Keratinocyte (primary cell): ENCODE data around the gene PIGC. TPM values are rescaled to one million over a fixed set of nuclear protein-coding genes. Genes with fewer than 3 reads are reported as not detected.

ENCODE experiments used
- DNase-seq: peaks from one replicate; pipeline ENCODE4 v3.0.0-alpha.2; 2011; ENCODE audit warnings: low read depth, missing footprints, low spot score
- FAIRE-seq: peaks from 2 replicates; lab custom pipeline; 2011; peaks lifted over from hg19 to GRCh38; lab: Jason Lieb, UNC
- H2AFZ ChIP-seq: 2 replicates; pipeline ENCODE4 v1.6.0; 2012; ENCODE audit warnings: low read length, control low read depth, inconsistent platforms; ENCODE audit not compliant: control insufficient read depth
- H3K27ac ChIP-seq: 2 replicates; pipeline ENCODE4 v1.5.1; 2011; ENCODE audit warnings: low read length; ENCODE audit not compliant: control insufficient read depth, insufficient read depth
- H3K27me3 ChIP-seq: 3 replicates; pipeline ENCODE4 v1.6.0; 2011; ENCODE audit warnings: low read length; ENCODE audit not compliant: control insufficient read depth, insufficient read depth; ENCODE audit errors: extremely low read depth
- H3K36me3 ChIP-seq, 2 experiments: 2 replicates in 1 of 2; 3 replicates in 1 of 2; pipeline ENCODE4 v1.5.1; 2011; ENCODE audit warnings: low read length in 2 of 2, mild to moderate bottlenecking in 1 of 2; ENCODE audit not compliant: control insufficient read depth in 2 of 2, insufficient read depth in 2 of 2; ENCODE audit errors: extremely low read depth in 1 of 2
- H3K4me1 ChIP-seq: 3 replicates; pipeline ENCODE4 v1.5.1; 2011; ENCODE audit warnings: low read length; ENCODE audit not compliant: control insufficient read depth, insufficient read depth; ENCODE audit errors: extremely low read depth
- H3K4me2 ChIP-seq: 3 replicates; pipeline ENCODE4 v1.6.0; 2011; ENCODE audit warnings: low read depth, low read length; ENCODE audit not compliant: control insufficient read depth, insufficient read depth; ENCODE audit errors: extremely low read depth
- H3K4me3 ChIP-seq, 3 experiments: fragments of 200-600 bp in 1 of 3; sonication (generic) in 1 of 3; 2 replicates in 2 of 3; 3 replicates in 1 of 3; pipeline ENCODE4 v1.5.1; 2011 to 2016; ENCODE audit warnings: low read length in 3 of 3, mild to moderate bottlenecking in 3 of 3, control low read depth in 2 of 3, inconsistent platforms in 1 of 3, low read depth in 1 of 3, mixed read lengths in 1 of 3, mixed run types in 1 of 3, moderate library complexity in 1 of 3; ENCODE audit not compliant: control insufficient read depth in 2 of 3, insufficient read depth in 2 of 3; ENCODE audit errors: extremely low read depth in 1 of 3
- H3K79me2 ChIP-seq: 2 replicates; pipeline ENCODE4 v1.6.0; 2012; ENCODE audit warnings: low read length; ENCODE audit not compliant: control insufficient read depth, insufficient read depth
- H3K9ac ChIP-seq: 3 replicates; pipeline ENCODE4 v1.6.0; 2011; ENCODE audit warnings: low read length; ENCODE audit not compliant: control insufficient read depth, insufficient read depth; ENCODE audit errors: extremely low read depth
- H3K9me1 ChIP-seq: 3 replicates; pipeline ENCODE4 v1.6.0; 2011; ENCODE audit warnings: low read length; ENCODE audit not compliant: control insufficient read depth, insufficient read depth; ENCODE audit errors: extremely low read depth
- H3K9me3 ChIP-seq: 2 replicates; pipeline ENCODE4 v1.5.1; 2012; ENCODE audit warnings: low read depth, low read length; ENCODE audit not compliant: control insufficient read depth
- H4K20me1 ChIP-seq: 3 replicates; pipeline ENCODE4 v1.6.0; 2011; ENCODE audit warnings: low read length; ENCODE audit not compliant: control insufficient read depth, insufficient read depth; ENCODE audit errors: extremely low read depth
- CTCF ChIP-seq, 3 experiments: IDR thresholded peaks in 1 of 3; conservative IDR thresholded peaks in 1 of 3; optimal IDR thresholded peaks in 1 of 3; 2 replicates in 2 of 3; 3 replicates in 1 of 3; pipeline versions ENCODE3 to v1.5.1; 2011; ENCODE audit warnings: low read length in 3 of 3, mild to moderate bottlenecking in 3 of 3, moderate library complexity in 2 of 3, control low read depth in 1 of 3, inconsistent platforms in 1 of 3; ENCODE audit not compliant: insufficient read depth in 2 of 3; ENCODE audit errors: extremely low read depth in 1 of 3
- EZH2 ChIP-seq: IDR thresholded peaks from one replicate; pipeline ENCODE4 v1.6.1; 2012; ENCODE audit warnings: inconsistent platforms, mild to moderate bottlenecking, low read length, moderate library complexity
- dilution Hi-C: fragments of 300-500 bp; cut with MboI; formaldehyde crosslinking; loops from one replicate; pipeline ENCODE4 v1.7.0; 2020; ENCODE audit warnings: low sequenced_read_pairs; ENCODE audit not compliant: extremely low pct_ligation_motif_present
- polyA plus RNA-seq, 5 experiments: library from polyadenylated mRNA; depleted of rRNA in 3 of 5; stranded (reverse) in 3 of 5; stranded (forward) in 1 of 5; unstranded in 1 of 5; fragments of >200 nt; gene quantifications; 1 replicate in 1 of 5; 2 replicates in 3 of 5; 3 replicates in 1 of 5; pipeline versions ENCODE4 v1.2.1 to v1.2.3, GENCODE V29; 2011 to 2012; ENCODE audit warnings: missing spikeins in 2 of 5, low read depth in 1 of 5, low replicate concordance in 1 of 5

Gene PIGC
- polyA plus RNA-seq, 1 donor (not counting 4 experiments of a cell fraction or from before 2014, with no cell fraction given) = 21.6 TPM

- Histone ChIP-seq H3K36me3 (no peaks in the 10 kb centered on the region), H3K9me1 (no peaks in the 10 kb centered on the region), H3K4me2 (no peak overlapping the region), H4K20me1 (no peaks in the 10 kb centered on the region), H3K9ac (no peak overlapping the region), H3K27me3 (no peaks in the 10 kb centered on the region), H3K4me3 (no peak overlapping the region), H2AFZ (no peak overlapping the region), H3K4me1 (peaks cover 10% of the 10 kb centered on the region), H3K9me3 (no peaks in the 10 kb centered on the region), H3K79me2 (no peaks in the 10 kb centered on the region), H3K27ac (no peak overlapping the region)
- dilution Hi-C loops = no loop called here
- DNase-seq = no peak
- FAIRE-seq = no peak
- TF ChIP-seq EZH2 (no peak), CTCF (optimal IDR thresholded peaks at IDR 0.05 in 1 of 3, IDR thresholded peaks at IDR 0.05 in 1 of 3, conservative IDR thresholded peaks at IDR 0.05 in 1 of 3; ENCODE audit: extremely low read depth in 1 of 3, insufficient read depth in 2 of 3, low read length in 3 of 3) (no peak)
Observed at GRCh38 chr1:172455451-172455850, 11.6 kb upstream of the PIGC start.

- Histone ChIP-seq H3K27me3 (no peaks in the 10 kb centered on the region), H3K9me3 (no peaks in the 10 kb centered on the region), H3K9ac (no peak overlapping the region), H3K4me1 (peaks cover 24% of the 10 kb centered on the region), H3K4me2 (no peak overlapping the region), H3K27ac (no peak overlapping the region), H3K4me3 (no peak overlapping the region), H4K20me1 (no peaks in the 10 kb centered on the region), H2AFZ (no peak overlapping the region), H3K79me2 (no peaks in the 10 kb centered on the region), H3K9me1 (no peaks in the 10 kb centered on the region), H3K36me3 (no peaks in the 10 kb centered on the region)
- no peak for FAIRE-seq
- DNase-seq = no peak
- TF ChIP-seq EZH2 = no peak
- TF ChIP-seq CTCF (optimal IDR thresholded peaks at IDR 0.05 in 1 of 3, IDR thresholded peaks at IDR 0.05 in 1 of 3, conservative IDR thresholded peaks at IDR 0.05 in 1 of 3; ENCODE audit: extremely low read depth in 1 of 3, insufficient read depth in 2 of 3, low read length in 3 of 3) = no peak
- dilution Hi-C loops = no loop called here
Observed at GRCh38 chr1:172453607-172454006, 9.7 kb upstream of the PIGC start.
